GM21529 (cell line): ENCODE results near the gene CEBPB.
"Not testable (repeated sequence)": the region's sequence is repeated elsewhere in the genome, so short reads cannot be mapped to it uniquely, and the experiment has no call there.

Source experiments
- ATAC-seq: cut with Tn5 transposase; IDR thresholded peaks from one replicate; pipeline ENCODE4 v1.9.1; 2021; ENCODE audit not compliant: unreplicated experiment

CEBPB gene

DNA sequence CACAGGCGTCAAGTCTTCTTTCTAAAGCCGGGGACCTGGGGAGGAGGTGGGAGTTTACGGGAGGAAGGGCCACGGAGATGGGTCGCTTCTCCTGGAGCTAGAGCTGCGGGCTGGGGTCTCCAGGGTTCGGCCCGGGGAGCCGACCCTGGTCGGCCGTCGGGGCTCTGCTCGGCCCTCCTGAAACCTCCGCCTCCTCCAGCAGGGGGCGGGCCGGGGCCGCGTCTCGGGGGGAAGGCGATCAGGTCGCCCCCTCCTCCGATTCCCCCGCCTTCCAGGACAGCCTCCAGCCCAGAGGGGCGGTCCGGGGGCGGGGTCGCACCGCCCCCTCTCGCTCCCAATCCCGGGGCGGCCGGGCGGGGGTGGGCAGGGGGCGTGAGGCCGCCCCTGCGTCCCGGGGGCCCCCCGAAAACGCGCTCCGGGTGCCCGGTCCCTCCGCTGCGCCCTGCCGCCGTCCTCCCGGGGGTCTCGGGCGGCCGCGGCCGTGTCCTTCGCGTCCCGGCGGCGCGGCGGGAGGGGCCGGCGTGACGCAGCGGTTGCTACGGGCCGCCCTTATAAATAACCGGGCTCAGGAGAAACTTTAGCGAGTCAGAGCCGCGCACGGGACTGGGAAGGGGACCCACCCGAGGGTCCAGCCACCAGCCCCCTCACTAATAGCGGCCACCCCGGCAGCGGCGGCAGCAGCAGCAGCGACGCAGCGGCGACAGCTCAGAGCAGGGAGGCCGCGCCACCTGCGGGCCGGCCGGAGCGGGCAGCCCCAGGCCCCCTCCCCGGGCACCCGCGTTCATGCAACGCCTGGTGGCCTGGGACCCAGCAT lies at the start of gene CEBPB:
CEBPB (plus strand) TSS at position 580 of the 814 bp plus-strand sequence; CDS start at position 784, 204 bp downstream.
- peak; percentile 41 for ATAC-seq

DNA sequence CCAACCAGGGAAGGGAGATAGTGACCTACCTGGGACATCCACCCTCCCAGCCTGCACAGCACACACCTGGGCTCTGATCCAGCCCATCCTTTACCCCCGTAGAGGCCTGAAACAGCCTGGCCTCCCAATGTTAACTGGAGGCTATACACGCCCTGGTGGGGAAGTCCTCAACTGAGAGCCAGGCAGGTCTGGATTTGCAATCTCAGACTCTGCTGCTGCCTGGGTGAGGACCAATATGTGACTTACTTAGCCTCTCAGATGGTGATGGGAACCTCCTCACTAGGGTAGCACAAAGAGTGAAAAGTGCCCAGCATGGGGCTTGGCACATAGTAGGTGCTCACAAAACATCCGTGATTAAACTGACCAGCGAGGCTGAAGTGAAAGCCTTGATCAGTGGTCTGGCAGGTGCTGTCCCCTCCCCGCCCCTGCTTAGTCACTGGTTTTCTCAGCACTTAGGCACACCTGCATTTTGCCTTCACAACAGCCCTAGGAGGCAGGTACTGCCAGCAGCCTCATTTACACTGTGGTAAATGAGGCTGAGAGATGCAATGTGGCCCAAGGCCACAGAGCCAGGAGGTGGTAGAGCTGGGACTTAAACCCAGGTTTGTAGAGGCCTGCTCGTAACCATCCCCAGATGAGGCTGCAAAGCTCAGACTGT lies 49.5 kb upstream of the CEBPB start:
- no peak for ATAC-seq

DNA sequence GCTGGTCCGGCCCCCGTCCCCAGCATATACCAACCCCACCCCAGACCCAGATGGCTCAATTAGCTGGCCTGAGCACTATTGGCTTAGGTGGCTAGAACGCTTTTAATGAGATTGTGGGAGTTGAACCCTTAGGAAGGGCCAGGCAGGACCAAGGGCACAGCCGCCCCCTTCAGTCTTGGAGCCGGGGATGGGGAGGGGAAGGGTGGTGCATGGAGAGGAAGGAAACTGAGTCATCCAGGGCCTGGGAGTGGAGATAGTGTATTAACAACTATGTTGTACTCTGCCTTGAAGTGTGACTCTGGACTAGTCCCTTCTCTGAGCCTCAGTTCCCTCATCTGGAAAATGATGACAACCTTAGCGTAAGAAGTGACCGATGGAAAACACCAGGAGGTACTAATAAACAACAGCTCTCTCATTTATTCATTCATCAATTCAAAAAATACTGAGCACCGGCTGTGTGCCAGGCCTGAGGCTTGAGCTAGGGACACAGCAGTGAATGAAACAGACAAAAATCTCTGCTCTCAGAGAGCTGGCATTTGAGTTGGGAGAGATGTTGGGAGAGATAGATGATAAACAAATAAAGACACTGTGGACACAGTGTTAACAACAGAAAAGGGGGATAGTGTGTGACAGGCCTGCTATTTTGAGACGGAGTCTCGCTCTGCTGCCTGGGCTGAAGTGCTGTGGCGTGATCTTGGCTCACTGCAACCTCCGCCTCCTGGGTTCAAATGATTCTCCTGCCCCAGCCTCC lies 48.6 kb upstream of the CEBPB start:
- no peak for ATAC-seq

DNA sequence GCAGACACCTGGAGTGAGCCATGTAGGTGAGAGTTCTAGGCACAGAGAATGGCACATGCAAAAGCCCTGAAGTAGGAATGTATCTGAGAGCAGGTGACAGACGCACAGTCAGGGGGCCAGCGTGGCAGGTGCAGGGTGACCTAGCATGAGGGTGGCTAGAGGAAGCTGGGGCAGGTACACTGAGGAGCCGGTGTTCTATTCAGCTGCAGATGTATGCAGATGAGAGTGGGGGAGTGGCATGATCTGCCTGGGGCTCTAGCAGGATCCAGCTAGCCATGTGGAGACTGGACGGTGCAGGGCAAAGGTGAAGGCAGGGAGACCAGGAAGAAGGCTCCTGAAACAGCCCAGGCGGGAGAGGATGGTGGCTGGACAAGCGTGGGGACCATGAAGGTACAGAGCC lies 47.8 kb upstream of the CEBPB start:
- no peak for ATAC-seq

DNA sequence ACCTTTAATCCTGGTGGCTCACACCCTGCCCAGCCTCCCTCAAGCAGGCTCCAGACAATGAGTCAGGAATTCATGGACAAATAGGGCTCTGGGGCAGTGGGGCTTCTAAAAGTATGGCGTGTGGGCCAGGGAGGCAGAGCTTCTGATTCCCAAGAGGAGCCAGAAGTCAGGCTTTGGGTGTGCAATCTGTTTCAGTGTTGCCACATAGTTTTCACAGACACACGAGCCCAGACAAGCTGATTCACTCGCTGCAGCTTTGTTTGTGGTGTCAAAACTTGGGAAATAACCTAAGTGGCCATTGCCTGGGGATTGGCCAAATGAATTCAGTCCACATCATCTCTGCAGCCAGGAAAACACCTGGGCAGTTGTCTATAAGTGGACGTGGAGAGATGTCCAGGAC lies 46.3 kb upstream of the CEBPB start:
- no peak for ATAC-seq

DNA sequence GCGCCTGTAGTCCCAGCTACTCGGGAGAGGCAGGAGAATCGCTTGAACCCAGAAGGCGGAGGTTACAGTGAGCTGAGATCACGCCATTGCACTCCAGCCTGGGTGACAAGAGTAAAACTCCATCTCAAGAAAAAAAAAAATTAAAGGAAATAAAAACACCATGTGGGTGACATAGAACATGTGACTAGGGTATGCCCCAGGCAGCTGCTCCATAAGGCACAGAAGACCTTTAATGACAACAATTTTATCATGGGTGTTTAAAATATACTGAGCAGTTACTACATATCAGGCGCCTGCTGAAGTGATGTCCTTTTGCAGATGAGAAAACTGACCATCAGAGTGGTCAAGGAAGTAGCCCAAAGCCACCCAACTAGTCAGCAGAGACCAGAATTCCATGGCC lies 45.1 kb upstream of the CEBPB start:
- ATAC-seq, result no peak

DNA sequence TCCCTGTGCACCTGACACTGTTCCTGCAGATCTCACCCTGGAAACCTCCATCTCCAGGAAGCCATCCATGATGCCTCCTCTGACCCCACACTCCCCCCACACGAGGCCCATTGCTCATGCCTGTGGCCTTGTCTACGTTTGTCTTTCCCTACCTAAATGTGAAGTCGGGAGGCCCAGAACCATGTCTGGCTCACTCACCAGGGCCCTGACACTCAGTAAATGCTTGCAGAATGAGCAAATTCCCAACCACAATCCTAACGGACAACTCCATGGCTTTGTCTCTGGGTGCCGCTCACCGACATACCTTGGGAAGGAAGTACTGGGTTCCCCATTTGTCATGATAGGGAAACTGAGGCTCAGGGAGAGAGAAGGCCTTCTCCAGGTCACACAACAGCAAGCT lies 44.4 kb upstream of the CEBPB start:
- ATAC-seq, result no peak

DNA sequence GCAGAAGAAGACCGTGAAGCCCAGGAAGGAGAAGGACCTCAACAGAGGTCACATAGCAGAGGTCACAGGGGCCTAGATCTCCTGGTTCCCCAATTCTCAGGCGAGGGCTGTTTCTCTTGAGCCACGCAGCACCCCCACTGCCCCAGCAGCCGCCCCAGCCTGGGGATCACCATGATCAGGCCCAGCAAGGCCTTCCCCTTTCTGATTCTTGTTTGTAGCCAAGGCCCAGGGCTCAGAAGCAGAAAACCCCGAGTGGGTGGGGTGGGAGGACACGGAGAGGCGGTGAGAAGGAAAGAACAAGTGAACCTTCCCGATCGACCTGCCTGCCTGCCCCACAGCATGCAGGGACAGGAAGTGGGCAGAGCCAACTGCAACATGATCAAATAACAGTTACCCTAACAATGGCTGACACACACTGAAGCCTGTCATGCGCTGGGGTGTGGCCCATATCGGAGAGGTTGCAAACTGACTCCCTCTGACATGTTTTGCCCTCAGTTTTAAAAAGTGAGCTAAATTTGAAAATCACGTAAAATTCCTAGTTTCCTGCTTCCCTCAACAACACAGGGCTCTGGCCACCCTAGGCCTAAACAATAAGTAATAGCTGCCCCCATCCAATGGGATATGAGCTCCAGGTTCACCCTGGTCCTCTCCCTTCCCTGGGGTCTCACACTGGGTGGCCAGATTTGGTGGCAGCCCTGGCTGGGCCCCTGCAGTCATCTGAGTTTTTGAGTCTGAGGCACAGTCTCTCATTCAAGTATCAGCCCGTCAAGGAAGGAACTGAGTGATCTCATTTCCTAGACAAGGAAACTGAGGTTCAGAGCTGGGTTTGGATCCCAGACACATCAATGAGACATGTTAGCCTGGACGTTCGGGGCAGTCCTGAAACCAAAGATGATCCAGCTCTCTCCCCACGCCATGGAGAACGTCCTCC lies 43.6 kb upstream of the CEBPB start:
- ATAC-seq, result peak; percentile 70

DNA sequence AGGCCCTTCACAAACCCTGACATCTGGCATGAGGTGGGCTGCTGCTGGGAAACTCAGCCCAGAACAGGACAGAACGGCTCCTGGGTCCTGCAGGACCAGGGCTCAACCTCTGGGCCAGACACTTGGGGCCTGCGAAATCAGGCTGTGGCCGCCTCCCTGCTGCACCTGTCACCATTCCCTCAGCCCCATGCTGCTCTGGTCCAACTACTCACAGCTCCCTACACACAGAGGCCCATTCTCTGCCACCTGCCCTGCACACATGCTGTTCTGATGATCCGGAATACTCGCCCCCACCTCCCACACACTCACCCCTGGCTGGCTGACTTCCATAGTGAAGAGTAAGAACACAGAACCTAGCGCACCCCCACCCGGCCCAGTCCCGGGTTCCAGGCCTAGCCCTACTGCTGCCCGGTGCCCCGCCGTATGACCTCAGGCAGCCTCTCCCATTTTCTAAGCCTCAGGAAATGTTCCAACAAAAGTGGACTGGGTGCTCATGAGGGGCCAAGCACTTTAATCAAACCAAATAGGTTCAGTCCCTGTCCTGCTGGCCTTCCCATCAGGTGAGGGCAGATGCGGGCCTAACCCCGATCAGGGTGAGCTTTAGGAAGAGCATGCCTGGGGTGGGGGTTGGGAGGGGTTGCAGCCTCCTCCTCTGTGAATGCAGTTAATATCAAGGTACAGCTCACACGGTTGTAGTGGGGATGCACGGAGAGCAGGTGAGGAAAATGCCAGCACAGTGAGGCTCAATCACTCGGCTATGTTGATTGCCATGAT lies 41.0 kb upstream of the CEBPB start:
- no peak for ATAC-seq

DNA sequence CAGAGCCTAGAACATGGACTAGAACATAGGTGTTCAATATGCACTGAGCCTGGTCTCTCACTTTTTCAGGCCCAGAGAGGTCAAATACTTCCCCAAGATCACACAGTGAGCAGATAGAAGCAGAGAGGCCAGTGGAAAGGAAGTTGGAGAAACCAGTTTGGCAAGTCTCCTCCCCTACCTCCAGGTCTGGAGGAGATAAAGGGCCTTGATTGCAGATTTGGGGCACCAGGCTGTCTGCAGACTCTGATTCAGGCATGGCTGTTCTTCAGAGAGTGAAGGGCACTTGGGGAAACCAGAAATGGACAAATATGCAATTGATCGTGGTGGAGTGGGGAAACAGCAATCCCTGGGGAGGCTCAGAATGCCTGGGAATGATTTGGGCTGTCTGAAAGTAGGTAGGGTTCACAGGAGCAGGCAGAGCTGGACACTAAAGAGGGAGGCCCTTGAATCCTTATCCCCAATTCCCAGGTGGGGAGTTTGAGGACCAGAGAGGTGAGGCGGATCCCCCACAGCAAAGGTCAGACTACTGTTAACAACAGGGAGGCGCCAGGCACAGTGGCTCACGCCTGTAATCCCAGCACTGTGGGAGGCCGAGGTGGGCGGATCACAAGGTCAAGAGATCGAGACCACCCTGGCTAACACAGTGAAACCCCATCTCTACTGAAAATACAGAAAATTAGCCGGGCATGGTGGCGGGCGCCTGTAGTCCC lies 39.4 kb upstream of the CEBPB start:
- ATAC-seq, result no peak

DNA sequence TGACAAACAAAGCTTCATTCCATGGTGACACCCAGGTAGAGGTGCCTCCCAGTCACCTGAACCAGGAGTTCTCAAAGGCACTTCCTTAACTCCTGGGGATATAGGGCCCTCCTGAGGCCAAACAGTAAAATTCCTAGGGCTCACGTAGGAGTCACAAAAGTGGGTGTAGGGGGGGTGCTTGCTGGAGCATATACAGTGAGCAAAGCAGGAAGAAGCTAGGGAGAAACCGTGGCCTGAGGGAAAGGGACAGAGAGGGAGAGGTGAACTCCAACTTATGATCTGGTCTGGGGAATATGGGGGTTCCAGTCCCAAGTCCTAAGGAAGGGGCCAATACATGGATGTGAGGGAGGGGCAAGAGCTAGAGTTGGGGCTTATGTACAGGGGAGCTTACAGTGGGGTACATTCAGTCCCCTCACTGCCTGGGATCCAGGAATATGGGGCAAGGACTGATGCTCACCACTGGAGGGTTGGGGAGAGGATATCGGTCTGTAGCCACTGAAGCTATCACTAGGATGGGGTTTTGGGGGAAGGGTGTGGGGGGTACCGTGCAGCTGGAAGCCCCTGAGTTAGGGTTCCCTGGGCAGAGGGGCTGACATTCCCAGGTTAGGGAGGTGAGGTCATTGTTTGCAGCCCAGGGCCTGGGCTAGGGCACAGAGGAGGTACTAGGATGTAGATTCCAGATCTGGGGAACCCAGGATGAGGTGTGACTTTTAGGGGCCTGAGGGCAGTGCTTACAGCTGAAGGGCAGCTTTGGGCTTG lies 38.1 kb upstream of the CEBPB start:
- ATAC-seq, result no peak

DNA sequence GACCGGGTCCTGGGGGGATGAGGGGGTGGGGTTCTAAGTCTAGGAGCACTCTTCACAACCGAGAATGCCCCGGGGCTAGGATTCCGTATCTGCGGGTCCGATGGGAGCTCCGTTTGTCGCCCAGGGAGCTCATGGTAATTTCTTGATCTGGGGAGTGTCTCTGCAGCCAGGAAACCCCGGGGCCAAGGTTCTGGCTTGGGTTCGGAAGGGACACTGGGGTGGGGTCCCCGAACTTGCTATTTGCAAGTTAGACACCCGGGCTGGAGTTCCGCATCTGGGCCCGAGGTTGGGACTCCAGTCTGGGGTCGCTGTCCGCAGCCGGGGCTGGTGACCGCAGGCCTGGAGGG lies 37.5 kb upstream of the CEBPB start:
- no peak for ATAC-seq

DNA sequence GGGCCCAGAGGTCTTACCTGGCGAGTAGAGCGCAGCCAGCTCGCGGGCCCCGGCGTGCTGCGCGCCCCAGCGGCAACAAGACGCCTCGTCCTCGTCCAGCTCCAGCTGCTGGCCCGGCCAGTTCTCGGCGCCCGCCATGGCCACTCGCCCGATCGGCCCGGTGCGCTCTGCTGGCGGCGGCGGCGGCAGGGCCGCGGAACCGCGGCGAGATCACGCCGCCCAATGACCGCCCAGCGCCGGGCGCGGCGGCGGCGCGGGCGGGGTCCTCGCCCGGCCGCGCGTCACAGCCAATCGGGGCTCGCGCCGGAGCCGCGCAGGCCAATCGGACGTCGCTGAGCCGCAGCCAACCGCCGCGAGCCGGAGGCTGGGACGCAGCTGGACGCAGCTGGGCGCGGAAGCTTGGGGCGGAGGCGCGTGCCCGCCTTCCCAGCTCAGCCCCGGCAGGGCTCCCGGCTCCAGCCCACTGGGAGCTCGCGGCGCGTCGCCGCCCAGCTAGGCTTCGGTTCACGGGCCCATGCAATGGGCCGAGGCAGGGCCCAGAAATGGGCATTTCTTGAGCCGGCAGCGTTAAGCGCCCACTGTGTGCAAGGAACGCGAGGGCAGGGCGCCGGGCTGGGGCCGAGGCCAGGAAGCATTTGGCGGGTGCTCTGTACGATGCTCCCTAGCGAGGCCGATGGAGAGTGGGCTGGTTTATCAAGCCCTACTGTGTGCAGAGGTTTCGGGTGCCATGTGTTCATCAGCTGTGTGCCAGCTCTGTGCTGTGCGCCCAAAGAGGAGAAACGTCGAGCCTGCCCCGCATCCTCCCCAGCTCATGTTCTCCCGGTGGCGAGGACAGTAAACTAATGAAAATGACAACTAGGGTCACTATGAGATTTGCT lies 36.9 kb upstream of the CEBPB start, which contains the start of gene PEDS1:
PEDS1 (minus strand) TSS at position 224 of the 878 bp plus-strand sequence; CDS start at position 138, 86 bp downstream.
- ATAC-seq, result peak; percentile 88

DNA sequence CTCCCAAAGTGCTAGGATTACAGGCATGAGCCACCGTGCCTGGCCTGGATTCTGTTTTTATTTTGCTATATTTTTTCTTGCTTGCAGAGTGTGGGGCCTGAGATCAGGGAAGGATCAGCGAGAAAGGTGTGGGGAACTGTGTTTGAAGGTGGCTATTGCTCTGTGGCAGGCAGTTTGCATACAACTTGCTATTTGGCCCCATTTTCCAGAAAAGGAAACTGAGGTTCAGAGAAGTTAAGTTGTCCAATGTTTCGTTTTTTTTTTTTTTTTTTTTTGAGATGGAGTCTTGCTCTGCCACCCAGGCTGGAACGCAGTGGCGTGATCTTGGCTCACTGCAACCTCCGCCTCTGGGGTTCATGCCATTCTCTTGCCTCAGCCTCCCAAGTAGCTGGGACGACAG lies 29.1 kb upstream of the CEBPB start:
- ATAC-seq, result not testable (repeated sequence)

DNA sequence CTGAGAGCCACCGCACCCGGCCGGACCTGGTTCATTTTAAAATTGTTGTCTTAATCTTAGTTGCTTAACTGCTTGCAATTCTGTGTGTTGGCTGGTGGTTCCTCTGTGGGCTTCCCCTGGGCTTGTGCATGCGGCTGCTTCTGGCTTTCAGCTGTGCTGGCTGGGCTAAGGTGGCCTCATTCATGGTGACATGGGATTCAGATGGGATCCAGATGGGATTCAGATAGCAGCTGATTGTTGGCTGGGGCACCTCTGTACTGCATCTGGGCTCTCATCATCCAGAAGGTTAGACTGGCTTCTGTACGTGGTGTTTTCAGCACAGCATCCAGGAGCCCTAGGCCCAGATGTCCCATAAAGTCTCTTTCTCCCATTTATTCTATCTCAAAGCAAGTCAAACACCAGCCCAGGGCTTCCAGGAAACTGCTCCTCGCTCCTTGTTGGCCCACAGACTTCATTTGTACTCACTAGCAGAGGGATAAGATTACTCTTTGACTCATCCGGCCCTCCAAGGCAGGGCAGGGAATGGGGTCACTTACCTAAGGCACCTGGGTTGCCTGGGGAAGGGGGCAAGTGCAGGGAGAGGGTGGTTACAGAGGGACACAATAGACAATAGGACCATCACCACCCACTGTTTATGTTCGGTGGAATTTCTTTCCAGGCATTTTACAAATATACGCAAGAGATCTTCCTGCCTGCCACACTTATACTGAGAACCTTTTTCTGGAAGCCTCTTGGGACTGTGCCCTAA lies 26.9 kb upstream of the CEBPB start:
- no peak for ATAC-seq

DNA sequence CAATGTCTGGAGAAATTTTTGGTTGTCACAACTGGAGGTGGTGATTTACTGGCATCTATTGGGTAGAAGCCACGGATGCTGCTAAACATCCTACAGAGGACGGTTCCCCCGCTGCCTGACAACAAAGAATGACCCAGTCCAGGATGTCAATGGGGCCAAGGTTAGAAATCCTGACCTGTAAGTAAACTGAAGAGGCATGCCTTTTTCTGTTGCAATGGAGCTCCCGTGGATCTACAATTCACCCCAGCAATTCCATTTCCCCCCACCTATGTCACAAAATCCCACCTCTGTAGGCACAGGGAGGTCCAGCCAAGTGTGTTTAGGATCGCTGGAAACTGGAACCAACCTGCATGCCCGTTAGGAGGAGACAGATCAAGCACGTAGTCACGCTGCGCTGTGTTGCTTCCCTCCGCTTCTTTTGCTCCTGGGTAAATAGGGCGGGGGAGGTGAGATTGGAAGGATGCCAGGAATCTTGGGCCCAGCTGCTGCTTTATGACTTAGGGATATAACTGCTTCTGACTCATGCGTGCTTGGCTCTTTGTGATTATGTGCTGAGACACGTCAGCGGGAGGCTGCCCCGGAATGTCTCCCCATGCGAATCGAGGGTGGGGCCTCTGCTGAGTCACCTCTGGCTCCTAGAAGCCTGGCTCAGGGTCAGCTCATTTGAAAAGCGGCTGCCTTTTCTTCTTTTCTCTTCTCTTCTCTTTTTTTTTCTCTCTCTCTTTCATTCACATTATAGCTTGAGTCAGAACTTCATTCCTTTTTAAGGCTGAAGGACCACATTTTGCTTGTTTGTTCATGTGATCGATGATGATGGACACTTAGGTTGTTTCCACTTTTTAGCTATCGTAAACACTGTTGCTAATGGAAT lies 24.7 kb upstream of the CEBPB start:
- peak; percentile 96 for ATAC-seq
